Astrocyte (in vitro differentiated cells and primary cell): Measurements from ENCODE around the gene HECTD4. TPM values are rescaled to one million over a fixed set of nuclear protein-coding genes. Genes with fewer than 3 reads are reported as not detected.

Experiments used
- DNase-seq: peaks from one replicate; pipeline ENCODE4 v3.0.0-alpha.2; 2010; ENCODE audit warnings: low read depth
- FAIRE-seq: peaks from 2 replicates; lab custom pipeline; 2011; peaks lifted over from hg19 to GRCh38; lab: Jason Lieb, UNC
- H2AFZ ChIP-seq: 2 replicates; pipeline ENCODE4 v1.6.0; 2012; ENCODE audit warnings: low read depth, low read length, inconsistent platforms
- H3K27ac ChIP-seq: 2 replicates; pipeline ENCODE4 v1.5.1; 2011; ENCODE audit warnings: low read depth, low read length, inconsistent platforms
- H3K27me3 ChIP-seq: 2 replicates; pipeline ENCODE4 v1.6.0; 2011; ENCODE audit warnings: low read length, inconsistent platforms; ENCODE audit not compliant: insufficient read depth
- H3K36me3 ChIP-seq: 2 replicates; pipeline ENCODE4 v1.5.1; 2011; ENCODE audit warnings: low read length, inconsistent platforms; ENCODE audit not compliant: insufficient read depth
- H3K4me1 ChIP-seq: 2 replicates; pipeline ENCODE4 v1.5.1; 2011; ENCODE audit warnings: low read length, inconsistent platforms; ENCODE audit not compliant: insufficient read depth
- H3K4me2 ChIP-seq: 2 replicates; pipeline ENCODE4 v1.6.0; 2012; ENCODE audit warnings: low read length, inconsistent platforms
- H3K4me3 ChIP-seq: 2 replicates; pipeline ENCODE4 v1.5.1; 2011; ENCODE audit warnings: low read depth, mild to moderate bottlenecking, low read length, inconsistent platforms; ENCODE audit not compliant: insufficient read depth
- H3K79me2 ChIP-seq: 2 replicates; pipeline ENCODE4 v1.6.0; 2012; ENCODE audit warnings: mild to moderate bottlenecking, low read length, inconsistent platforms; ENCODE audit not compliant: insufficient read depth
- H3K9ac ChIP-seq: 2 replicates; pipeline ENCODE4 v1.6.0; 2012; ENCODE audit warnings: mild to moderate bottlenecking, low read length, inconsistent platforms
- H3K9me3 ChIP-seq: 2 replicates; pipeline ENCODE4 v1.5.1; 2012; ENCODE audit warnings: low read depth, mild to moderate bottlenecking, low read length, inconsistent platforms; ENCODE audit not compliant: insufficient read depth
- H4K20me1 ChIP-seq: 2 replicates; pipeline ENCODE4 v1.6.0; 2012; ENCODE audit warnings: low read length, inconsistent platforms; ENCODE audit not compliant: insufficient read depth
- H3K27ac Mint-ChIP-seq: one replicate; pipeline ENCODE4 v1.8.0; 2021; ENCODE audit warnings: mild to moderate bottlenecking, mixed read lengths; ENCODE audit not compliant: unreplicated experiment
- H3K27me3 Mint-ChIP-seq: one replicate; pipeline ENCODE4 v1.8.0; 2021; ENCODE audit warnings: low read depth, mixed read lengths; ENCODE audit not compliant: unreplicated experiment
- H3K36me3 Mint-ChIP-seq: one replicate; pipeline ENCODE4 v1.8.0; 2021; ENCODE audit warnings: low read depth, mixed read lengths; ENCODE audit not compliant: unreplicated experiment
- H3K4me1 Mint-ChIP-seq: one replicate; pipeline ENCODE4 v1.8.0; 2021; ENCODE audit warnings: low read depth, mixed read lengths; ENCODE audit not compliant: unreplicated experiment
- H3K4me3 Mint-ChIP-seq: one replicate; pipeline ENCODE4 v1.8.0; 2021; ENCODE audit warnings: mild to moderate bottlenecking, moderate library complexity, mixed read lengths; ENCODE audit not compliant: unreplicated experiment
- H3K9me3 Mint-ChIP-seq: one replicate; pipeline ENCODE4 v1.8.0; 2021; ENCODE audit warnings: mild to moderate bottlenecking, mixed read lengths; ENCODE audit not compliant: unreplicated experiment
- CTCF ChIP-seq: IDR thresholded peaks from 2 replicates; pipeline ENCODE4 v1.5.1; 2011; ENCODE audit warnings: low read depth, mild to moderate bottlenecking, inconsistent platforms, low read length, moderate library complexity; ENCODE audit not compliant: insufficient read depth
- EZH2 ChIP-seq: IDR thresholded peaks from 2 replicates; pipeline ENCODE4 v1.6.1; 2012; ENCODE audit warnings: mild to moderate bottlenecking, low read length, inconsistent platforms; ENCODE audit not compliant: insufficient read depth
- total RNA-seq: library from RNA; stranded (reverse); gene quantifications from 2 replicates; pipeline ENCODE4 v1.2.1, GENCODE V29; 2021

Gene HECTD4
- total RNA-seq, 1 donor from 2014 or later = 38.9 TPM

GRCh38 chr12:112389228-112389627, 7.0 kb upstream of the HECTD4 start:
- no peaks in the 10 kb centered on the region for H3K9me3 Mint-ChIP-seq
- TF ChIP-seq EZH2 (no peak), CTCF (no peak)
- no peak for FAIRE-seq

GRCh38 chr12:112386726-112387125, 4.5 kb upstream of the HECTD4 start:
- H3K79me2 ChIP-seq = peaks cover 3% of the 10 kb centered on the region
- no peaks in the 10 kb centered on the region for H3K36me3 Mint-ChIP-seq
- no peaks in the 10 kb centered on the region for H3K27me3 ChIP-seq
- H3K36me3 ChIP-seq = no peaks in the 10 kb centered on the region
- FAIRE-seq (no peak), DNase-seq (no peak)
- no peaks in the 10 kb centered on the region for H3K9me3 ChIP-seq
- H3K4me3 Mint-ChIP-seq = no peak overlapping the region
- H3K4me1 ChIP-seq = peaks cover 3% of the 10 kb centered on the region
- peak overlapping the region; percentile 46 for H2AFZ ChIP-seq
- peaks cover 2% of the 10 kb centered on the region for H3K9me3 Mint-ChIP-seq
- H4K20me1 ChIP-seq = no peaks in the 10 kb centered on the region
- H3K4me1 Mint-ChIP-seq = no peaks in the 10 kb centered on the region
- peak overlapping the region; percentile 6 for H3K9ac ChIP-seq
- TF ChIP-seq EZH2 = no peak
- no peak for TF ChIP-seq CTCF
- H3K27ac Mint-ChIP-seq = no peak overlapping the region
- H3K4me2 ChIP-seq = no peak overlapping the region
- no peak overlapping the region for H3K27ac ChIP-seq
- no peak overlapping the region for H3K4me3 ChIP-seq
- H3K27me3 Mint-ChIP-seq = peaks cover 1% of the 10 kb centered on the region

More at GRCh38 chr12:112389228-112389627, 7.0 kb upstream of the HECTD4 start:
- Mint-ChIP-seq H3K4me1 (no peaks in the 10 kb centered on the region), H3K4me3 (no peak overlapping the region), H3K27me3 (peaks cover 1% of the 10 kb centered on the region), H3K27ac (no peak overlapping the region), H3K36me3 (no peaks in the 10 kb centered on the region)
- no peak for DNase-seq
- Histone ChIP-seq H4K20me1 (no peaks in the 10 kb centered on the region), H3K27ac (no peak overlapping the region), H3K79me2 (no peaks in the 10 kb centered on the region), H3K9ac (no peak overlapping the region), H3K36me3 (no peaks in the 10 kb centered on the region), H3K4me2 (no peak overlapping the region), H3K4me1 (no peaks in the 10 kb centered on the region), H3K4me3 (no peak overlapping the region), H2AFZ (no peak overlapping the region), H3K27me3 (no peaks in the 10 kb centered on the region), H3K9me3 (no peaks in the 10 kb centered on the region)

GRCh38 chr12:112382866-112383265, 635 bp upstream of the HECTD4 start:
- H3K9me3 Mint-ChIP-seq = peaks cover 2% of the 10 kb centered on the region
- TF ChIP-seq EZH2 = no peak
- TF ChIP-seq CTCF = no peak
- no peaks in the 10 kb centered on the region for H3K36me3 ChIP-seq
- H3K27ac ChIP-seq = no peak overlapping the region
- H3K27me3 ChIP-seq = no peaks in the 10 kb centered on the region
- no peaks in the 10 kb centered on the region for H3K9me3 ChIP-seq
- DNase-seq = no peak
- H3K4me1 Mint-ChIP-seq = peaks cover 8% of the 10 kb centered on the region
- H3K4me1 ChIP-seq = peaks cover 13% of the 10 kb centered on the region
- peaks cover 38% of the 10 kb centered on the region for H3K79me2 ChIP-seq
- peak overlapping the region; percentile 93 for H3K4me2 ChIP-seq
- H3K4me3 Mint-ChIP-seq = peak overlapping the region; percentile 84
- no peak overlapping the region for H3K27ac Mint-ChIP-seq
- no peak for FAIRE-seq
- peaks cover 22% of the 10 kb centered on the region for H4K20me1 ChIP-seq
- peaks cover 1% of the 10 kb centered on the region for H3K27me3 Mint-ChIP-seq
- peak overlapping the region; percentile 83 for H3K9ac ChIP-seq
- H3K36me3 Mint-ChIP-seq = no peaks in the 10 kb centered on the region
- peak overlapping the region; percentile 70 for H3K4me3 ChIP-seq
- H2AFZ ChIP-seq = peak overlapping the region; percentile 99
